HG03460 (cell line): ENCODE data around the gene COL6A2.
"Not testable (repeated sequence)": the region's sequence is repeated elsewhere in the genome, so short reads cannot be mapped to it uniquely, and the experiment has no call there.

Source experiments
- ATAC-seq: cut with Tn5 transposase; IDR thresholded peaks from one replicate; pipeline ENCODE4 v1.9.1; 2021; ENCODE audit not compliant: unreplicated experiment

Gene COL6A2

DNA sequence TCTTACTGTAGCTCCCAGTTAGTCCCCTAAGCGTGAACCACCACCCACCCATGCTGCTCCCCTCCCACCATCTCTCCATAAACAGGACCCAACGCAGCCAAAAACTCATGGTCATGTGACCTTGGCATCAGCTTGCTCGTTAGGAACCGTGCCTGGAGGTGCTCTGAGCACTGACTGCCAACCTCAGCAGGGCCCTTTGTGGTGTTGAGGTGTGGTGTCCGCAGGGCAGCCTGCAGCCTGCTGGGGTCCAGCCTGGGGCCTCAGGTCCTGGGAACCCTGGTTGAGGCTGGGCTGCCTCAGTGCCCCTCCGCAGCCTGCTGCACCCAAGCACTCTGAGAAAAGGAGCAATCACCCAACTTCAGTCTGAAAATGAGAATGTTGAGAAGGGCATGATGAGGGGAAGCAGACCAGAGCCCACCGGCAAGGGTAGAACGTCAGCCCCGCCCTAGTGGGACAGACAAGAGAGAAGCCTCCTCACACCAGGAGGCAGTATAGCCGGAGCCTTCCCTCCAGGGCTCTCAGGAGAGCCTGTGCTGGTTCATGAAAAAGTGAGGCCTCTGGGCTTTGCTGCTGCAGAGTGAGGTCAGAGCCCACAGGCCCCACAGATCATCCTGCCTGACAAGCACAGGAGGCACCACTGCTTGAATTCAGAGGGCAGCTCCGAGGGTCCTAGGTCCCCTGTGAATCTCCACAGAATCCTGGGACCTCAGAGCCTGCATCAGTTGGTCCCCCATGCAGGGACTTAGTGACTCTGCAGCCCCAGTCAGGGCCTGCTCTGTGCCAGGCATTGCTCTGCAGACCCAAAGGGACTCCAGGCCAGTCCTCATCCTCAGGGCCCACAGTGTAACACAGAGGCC is 4.9 kb upstream of the COL6A2 start:
- ATAC-seq, result no peak

DNA sequence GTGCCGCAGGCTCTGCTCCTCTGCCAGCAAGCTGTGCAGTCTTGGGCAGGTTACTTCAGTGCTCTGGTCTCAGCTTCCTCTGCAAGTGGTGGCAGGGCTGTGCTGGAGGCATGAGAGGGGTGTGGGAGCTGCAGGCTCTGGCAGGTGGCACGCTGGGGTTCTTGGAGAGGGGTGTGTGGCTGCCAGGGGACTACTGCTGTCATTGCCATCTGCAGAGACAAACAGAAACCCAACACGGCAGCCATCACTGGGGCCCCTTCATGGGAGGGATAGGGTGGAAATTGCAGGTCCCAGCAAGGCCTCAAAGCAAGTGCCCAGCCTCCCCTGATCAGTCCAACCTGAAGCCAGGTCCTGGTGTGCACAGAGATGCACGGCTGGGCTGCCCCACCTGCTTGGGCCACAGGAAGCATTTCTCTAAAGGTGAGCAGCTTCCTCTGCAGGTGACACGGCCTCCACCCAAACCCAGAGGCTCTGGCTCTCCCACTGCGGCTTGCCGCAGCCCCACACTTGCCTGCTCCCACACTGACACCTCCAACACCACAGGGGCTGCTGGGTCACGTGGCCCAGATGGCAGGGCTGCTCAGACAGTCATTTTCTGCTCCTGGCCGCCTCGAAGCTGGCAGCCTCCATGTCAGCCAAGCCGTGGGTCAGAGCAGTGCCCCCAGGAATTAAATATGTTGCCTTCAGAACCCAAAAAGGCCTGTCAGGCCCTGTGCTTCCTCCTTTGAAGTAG is 4.1 kb upstream of the COL6A2 start:
- ATAC-seq, result no peak

DNA sequence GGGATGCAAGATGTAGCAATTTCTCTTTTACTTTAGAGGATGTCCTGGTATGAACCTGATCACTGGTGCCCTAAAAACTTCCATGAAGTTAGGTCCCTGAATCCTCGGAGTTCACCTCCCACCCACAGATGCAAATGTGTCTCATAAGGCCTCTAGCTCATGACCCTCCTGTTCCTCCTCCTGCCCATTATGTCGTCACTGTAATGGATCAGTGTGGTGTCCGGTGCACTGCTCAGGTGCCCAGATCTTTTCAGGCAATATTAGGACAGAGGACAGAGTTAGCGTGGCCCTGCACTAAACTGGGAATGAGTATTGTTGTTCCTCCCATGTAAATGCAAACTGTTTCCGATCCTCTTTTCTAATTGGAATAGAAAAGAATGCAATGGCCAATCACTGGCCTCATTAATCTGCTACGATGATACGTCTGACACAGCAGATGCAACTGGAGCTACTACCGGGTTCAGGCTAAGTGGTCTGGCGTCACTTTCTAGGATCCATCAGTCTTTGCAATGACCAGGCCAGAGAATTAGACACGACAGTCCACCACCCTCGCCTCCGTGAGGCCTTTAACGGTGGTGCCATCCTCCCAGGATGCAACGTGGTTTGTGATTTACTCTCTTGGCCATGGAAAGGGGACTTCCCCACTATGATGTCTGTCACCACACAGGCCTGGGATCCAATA is 3.4 kb upstream of the COL6A2 start:
- ATAC-seq, result no peak

DNA sequence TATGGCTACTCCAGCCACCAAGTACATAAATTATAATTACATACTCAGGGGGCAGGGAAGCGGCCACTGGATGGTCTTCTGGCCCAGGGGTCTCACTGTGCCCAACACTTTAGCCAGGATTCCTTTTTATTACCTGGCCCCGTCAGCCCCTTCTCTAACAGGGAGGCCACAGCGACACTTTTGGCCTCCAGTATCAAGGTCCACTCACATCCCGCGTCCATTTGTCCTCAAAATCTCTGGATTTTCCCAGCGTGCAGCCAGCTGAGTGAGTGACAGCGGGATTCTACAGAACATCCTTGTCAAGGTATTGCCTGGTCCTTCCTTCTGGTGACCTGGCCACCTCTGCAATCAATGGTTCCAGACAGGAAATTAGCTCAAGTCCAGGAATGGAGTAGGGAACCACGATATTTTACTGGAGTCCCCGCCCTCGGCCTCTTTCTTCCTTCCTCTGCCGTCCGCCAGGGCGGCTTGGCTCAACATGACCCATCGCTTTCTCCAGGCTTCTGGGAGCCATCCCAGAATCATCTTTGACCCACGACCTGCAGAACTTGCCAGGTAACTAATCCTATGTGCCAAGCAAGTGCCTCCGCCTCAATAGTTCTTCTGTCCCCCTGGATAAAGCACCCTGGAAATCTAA is 2.7 kb upstream of the COL6A2 start:
- no peak for ATAC-seq

DNA sequence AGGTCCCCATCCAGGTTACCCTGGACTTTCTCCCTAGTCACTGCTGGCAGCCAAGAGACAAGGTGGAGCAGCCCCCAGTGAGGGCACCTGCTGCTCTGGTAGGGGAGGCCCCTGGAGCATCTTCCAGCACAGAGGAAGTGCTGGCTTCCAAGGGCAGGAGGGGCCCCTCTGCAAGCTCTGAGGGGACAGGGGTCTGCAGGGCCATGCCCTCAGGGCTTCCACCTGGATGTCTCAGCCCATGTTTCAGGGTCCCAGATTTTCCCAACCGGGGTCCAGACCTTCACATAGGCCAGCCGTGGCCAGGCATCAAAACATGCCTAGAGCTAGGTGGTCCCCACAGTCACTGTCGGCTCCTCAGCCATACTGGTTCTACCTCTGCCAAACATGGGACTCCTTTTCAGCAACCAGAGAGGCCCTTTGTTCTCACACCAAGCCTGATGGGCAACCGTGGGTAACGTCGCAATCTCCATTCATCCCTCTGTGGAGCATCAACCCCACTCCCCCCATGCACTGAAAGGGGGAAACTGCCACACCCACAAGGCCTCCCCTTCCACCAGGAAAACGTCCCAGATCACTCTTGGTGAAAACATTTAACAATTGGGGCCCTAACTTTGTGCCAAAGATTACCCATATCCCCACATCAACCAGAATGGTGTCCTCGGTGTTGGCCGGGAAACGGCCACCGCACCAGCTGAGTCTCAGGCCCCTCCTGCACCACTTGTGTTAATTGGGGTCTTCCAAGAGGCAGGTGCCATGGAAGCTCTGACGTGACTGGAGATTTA is 1.9 kb upstream of the COL6A2 start:
- no peak for ATAC-seq

DNA sequence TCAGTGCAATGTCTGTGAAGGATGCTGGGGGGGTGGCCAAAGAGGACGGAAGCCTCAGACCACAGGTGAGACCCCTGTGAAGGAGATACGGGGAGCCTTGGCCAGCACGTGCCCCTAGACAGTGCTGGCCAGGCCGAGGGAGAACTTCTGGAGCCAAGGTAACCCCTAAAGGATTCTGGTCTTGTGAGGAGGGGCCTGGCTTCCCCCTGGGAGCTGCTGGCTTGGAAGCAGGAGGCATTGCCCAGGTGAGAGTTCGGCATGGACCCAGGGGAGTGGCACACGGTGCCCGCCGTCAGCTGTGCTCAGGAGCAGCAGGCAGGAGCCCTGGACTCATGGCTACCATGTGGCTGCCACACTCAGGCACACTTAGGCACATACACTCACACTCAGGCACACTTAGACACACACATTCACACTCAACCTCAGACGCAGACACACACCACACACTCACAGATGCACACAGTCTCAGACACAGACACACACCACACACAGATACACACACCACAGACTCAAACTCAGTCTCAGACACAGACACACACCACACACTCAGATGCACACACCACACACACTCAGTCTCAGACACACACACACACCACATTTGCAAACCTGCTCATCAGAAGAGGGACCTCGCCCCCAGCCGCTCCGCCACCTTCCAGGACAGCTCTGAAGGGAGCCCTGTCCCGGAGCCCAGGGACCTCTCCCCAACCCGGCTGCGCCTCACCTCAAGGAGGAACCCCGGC is 1.1 kb upstream of the COL6A2 start:
- no peak for ATAC-seq

DNA sequence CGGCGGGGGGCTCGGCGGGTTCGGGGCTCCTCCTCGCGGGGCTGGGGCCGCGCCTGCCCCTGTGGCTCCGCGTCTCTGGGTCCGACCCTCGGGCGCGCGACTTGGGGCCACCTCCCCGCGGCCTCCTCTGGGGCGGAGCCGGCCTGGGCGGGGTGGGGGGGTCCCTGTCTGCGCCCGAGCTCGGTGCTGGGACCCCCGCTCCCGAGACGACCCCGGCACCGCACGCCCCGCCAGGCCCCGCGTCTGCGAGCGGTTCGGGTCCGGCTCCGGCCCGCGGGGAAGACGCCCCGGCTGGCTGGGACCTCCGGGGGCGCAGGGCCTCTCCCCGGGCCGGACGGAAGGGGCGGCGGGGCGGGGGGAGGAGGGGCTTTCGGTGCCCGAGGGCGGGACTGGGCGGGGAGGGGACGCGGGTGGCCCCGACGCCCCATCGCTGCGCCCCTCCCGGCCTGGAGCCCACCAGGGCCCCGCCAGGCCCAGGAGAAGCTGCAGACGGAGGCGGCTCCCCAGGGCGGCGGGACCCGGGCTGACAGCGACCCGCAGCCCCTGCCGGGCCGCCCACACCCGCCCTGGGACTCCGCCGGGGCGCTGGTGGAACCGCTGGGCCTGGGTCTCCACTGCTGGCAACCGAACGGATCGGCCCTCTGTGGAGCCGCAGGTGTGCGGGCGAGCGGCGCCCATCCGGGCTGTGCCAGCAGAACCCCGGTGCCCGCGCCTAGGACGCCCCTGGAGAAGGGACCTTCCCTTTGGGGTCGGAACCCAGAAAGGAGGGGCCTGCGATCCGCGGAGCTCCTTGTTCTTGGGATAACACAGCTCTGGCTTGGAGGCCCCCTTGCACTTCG is 610 bp downstream of the COL6A2 start:
- ATAC-seq, result no peak

DNA sequence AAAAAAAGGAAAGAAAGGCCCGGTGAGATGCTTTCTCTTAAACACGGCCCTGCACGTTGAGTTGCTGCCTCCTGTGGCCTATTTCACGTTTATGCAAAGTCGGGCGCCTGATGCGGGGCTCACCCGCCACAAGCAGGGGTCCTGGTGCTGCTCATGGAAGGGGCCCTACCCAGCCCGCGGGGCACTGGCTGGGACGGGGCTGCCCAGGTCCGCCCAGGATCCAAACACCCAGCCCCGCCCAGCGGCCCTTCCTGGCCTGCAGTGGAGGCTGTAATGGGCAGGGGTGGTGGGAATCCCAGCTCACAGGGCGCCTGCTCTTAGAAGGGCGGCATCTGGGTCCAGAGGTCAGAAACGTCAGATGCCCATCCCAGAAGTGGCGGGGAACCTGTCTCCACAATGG is 1.6 kb downstream of the COL6A2 start:
- ATAC-seq, result no peak

DNA sequence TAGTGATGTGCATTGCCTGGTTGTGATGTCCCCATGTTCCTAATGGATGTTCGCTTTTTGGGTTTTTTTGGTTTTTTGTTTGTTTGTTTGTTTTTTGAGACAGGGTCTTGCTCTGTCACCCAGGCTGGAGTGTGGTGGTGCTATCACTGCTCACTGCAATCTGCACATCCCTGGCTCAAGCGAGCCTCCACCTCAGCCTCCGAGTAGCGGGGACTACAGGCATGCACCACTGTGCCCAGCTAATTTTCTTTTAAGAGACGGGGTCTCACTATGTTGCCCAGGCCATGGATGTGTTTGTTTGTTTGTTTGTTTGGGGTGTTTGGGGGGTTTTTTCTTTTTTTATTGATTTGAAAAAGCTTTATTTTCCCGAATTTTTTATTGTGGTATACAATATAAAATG is 2.1 kb downstream of the COL6A2 start:
- ATAC-seq, result no peak

DNA sequence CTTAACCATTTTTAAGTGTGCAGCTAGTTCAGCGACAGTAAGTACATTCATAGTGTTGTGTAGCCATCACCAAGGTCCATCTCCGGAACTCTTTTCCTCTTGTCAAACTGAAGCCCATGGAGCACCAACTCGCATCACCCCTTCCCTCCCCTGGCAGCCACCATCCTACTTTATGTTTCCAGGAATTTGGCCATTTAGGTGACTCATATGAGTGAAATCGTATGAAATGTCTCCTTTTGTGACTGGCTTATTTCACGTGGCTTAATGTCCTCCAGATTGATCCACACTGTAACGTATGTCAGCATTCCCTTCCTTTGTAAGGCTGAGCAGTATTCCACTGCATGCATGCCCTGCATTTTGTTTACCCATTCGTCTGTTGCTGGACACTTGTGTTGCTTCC is 2.5 kb downstream of the COL6A2 start:
- ATAC-seq, result no peak

DNA sequence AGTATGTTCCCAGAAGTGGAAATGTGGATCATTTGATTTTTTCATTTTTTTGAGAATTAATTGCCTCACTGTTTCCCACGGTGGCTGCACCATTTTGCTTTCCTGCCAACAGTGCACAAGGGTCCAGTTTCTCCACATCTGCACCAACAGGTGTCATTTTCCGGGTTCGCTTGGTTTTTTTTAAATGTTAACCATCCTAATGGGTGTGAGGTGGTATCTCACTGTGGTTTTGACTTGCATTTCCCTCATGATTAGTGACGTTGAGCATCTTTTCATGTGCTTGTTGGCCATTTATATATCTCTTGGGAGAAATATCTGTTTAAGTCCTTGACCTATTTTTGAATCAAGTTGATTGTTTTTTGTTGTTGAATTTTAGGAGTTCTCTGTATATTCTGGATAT is 3.0 kb downstream of the COL6A2 start:
- no peak for ATAC-seq

DNA sequence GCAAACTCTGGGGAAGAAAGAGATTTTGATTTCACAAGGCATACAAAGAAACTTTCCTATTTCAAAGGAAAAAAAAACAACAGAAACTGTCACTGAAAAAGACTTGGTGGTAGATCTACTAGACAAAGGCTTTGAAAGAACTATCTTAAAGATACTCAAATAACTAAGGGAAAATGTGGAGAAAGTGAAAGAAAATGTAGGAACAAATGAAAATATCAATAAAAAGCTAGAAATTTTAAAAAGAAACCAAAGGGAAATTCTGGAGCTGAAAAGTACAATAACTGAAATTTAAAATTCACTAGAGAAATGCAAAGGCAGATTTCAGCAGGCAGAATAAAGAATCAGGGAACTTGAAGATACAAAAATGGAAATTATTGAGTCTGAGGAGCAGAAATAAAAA is 6.2 kb downstream of the COL6A2 start:
- ATAC-seq, result no peak

DNA sequence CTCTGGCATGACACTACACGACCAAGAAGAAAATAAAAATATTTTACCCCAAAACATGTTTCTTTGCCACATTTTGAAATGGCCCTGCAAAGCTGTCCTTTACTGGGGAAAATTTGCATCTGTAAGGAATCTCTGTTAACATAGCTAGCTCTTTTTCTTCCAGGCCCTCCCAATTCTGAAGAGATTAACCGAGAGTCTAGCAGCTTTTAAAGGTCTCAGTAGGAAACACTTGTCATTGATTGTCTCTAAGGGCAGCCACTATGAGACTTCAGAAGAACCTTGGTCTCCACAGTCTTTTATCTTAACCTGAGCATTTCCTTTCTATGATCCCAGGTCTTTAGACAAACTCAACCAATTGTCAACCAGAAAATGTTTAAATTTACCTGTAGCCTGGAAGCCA is 9.5 kb downstream of the COL6A2 start:
- not testable (repeated sequence) for ATAC-seq

DNA sequence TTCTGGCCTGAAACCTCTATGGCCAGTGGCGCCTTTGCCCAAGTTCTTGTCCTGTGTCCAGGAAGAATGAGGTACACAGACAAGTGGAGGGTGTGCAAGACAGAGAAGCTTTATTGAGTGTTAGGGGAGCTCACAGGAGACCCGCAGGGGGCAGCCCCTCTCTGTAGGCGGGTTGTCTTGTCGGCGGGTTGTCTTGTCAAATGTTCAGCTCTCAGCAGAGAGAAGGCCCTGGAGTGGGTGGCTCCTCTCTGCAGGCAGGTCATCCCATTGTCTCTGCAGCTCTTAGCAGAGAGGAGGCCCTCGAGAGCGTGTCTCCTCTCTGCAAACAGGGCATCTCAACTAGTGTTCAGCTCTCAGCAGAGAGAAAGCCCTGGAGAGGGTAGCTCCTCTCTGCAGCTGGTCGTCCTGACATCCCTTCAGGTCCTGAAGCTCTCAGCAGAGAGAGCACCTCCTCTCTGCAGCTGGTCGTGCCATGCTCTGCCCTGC is 11.0 kb downstream of the COL6A2 start:
- ATAC-seq, result no peak

DNA sequence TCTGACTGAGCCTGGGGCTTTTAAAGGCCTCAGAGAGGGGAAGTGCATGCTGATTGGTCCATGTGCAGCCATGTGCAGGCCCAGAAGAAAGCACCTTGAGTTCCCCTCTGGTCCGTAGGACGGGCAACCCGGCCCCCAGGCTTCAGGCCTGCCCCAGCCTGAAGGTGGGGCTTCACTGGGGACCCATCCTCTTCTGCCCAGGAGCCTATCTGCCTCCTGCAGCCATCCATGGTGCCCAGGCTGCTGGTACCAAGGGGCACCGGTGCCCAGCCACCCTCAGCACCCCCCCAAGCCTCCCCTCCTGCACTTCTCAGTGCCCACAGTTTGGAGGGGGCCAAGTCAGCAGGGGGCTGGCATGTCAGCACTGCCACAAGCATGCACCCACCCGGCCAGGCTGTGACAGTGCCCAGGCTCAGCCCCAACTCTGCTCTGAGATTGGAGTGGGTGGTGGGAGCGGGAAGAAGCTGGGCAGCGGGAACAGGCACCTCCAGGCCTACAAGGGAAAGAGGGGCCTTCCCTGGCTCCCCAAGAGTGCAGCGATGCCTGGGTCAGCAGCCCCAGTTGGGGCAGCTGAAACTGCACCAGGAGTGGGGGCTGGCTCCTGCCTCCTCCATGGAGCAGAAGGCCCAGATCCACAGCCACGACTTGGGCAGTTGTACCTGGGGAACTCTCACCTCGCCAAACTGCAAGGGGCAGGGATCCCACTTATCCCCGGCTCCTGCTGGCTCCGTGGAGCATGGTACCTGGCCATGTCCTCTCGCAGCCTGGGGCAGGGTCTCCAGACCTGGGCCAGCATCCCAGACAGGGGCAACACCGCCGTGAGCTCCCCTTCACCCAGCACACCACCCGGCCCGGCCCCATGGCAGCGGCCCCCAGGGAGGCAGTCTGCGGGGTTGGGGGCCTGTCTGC is 11.7 kb downstream of the COL6A2 start:
- ATAC-seq, result no peak

DNA sequence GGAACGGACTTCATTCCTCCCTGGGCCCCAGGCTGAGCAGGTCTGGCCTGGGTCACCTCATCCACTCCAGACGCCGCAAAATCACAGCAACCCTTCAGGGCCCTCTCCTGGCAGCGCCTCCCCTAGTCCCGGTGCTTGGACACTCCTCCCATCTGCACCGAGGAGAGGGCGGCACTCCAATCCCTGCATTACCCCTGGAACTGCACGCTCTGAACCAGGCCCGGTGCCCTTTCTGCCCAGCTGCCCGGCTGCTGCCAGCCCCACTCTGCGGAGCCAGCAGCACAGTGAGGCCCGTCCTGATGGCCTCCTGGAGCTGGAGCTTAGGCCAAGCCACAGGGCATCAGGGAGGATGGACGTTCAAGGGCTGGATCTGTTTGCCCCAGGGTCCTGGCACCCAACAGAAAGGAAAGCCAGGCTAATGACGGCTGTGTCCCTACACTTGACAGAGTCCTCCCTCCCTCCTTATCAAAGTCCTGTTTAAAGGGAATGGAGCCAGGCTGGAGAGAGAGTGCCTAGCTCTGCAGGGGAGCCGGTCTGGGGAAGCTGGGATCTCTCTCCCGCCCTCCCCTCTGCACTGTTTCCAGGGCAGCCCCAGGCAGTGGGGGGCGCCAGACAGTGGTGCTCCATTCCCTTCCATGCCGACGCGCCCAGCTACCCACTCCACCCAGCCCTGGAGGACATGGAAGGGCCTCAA is 12.7 kb downstream of the COL6A2 start:
- no peak for ATAC-seq

DNA sequence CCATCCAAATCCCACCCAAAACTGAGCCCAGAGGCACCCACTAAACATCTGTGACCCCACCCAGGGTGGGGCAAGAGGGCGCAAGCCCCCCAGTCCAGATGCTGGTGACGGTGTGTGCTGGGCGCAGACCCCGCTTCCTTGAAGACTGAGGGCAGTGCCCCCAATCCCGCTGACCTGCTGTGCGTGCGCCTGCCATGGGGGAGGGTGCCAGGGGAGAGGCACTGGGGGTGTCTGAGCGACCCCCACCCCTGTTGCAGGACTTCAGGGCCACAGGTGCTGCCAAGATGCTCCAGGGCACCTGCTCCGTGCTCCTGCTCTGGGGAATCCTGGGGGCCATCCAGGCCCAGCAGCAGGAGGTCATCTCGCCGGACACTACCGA is 13.3 kb downstream of the COL6A2 start:
- ATAC-seq, result no peak
